GM10248 (cell line): Measurements from ENCODE around the gene HOXA2.

ENCODE experiments used
- CTCF ChIA-PET: fragments of 300-600 bp; sonication (Branson Sonifier 250); formaldehyde crosslinking; extraction: SDS; loops from one replicate; lab custom pipeline; 2021; ENCODE audit warnings: antibody characterized with exemption; lab: Yijun Ruan, JAX
- POLR2A ChIA-PET: fragments of 350-650 bp; sonication (Branson Sonifier 250); formaldehyde crosslinking; extraction: SDS; loops from one replicate; lab custom pipeline; 2020; ENCODE audit warnings: antibody characterized with exemption; lab: Yijun Ruan, JAX
- DNase-seq: peaks from one replicate; pipeline ENCODE4 v3.0.0; 2012; ENCODE audit errors: extremely low spot score
- TF ChIP-seq, protein P1 (sequence below): IDR thresholded peaks from 2 replicates; pipeline ENCODE4 v1.5.1; 2012; ENCODE audit warnings: mild to moderate bottlenecking, low read depth; ENCODE audit errors: extremely low read depth, missing control alignments, control extremely low read depth

The HOXA2 gene

DNA sequence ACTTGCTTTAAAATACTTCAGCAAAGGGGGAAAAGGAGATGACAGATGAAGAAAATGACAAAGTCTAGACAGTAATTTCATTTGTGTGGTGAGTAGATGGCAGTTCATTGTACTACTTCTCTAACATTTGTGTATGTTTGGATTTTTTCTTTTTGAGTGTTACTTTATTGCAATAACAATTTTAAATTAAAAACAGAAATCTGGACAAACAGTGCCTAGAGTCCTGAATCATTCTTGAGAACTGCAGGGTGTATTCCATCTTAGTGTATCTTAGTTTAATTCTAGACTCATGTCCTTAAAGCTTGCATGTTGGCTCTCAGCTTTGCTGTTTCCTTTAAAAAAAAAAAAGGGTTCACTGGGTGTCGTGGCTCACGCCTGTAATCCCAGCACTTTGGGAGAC lies 37.8 kb downstream of the HOXA2 start:
- no peak for DNase-seq
- ChIA-PET POLR2A (no interaction called here), CTCF (no interaction called here)
- TF ChIP-seq, protein P1, sequence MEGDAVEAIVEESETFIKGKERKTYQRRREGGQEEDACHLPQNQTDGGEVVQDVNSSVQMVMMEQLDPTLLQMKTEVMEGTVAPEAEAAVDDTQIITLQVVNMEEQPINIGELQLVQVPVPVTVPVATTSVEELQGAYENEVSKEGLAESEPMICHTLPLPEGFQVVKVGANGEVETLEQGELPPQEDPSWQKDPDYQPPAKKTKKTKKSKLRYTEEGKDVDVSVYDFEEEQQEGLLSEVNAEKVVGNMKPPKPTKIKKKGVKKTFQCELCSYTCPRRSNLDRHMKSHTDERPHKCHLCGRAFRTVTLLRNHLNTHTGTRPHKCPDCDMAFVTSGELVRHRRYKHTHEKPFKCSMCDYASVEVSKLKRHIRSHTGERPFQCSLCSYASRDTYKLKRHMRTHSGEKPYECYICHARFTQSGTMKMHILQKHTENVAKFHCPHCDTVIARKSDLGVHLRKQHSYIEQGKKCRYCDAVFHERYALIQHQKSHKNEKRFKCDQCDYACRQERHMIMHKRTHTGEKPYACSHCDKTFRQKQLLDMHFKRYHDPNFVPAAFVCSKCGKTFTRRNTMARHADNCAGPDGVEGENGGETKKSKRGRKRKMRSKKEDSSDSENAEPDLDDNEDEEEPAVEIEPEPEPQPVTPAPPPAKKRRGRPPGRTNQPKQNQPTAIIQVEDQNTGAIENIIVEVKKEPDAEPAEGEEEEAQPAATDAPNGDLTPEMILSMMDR = no peak

DNA sequence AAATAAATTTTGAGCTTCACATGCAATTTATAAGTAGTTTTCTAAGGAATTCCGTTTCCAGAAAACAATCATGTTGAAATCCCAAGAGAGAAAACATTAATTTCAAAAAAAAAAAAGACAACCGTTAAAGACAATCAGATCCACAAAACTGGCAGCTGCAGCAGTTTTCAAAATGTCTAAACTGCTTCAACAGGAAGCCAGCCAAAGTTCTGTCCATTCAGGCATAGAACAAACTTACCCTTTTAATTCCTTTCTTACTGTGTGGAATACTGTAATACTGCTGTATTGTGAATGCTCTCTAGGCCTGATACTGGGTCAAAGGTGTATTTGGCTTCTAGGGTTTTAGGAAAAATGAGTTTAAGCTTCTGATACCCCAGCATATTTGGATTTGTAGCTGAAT lies 38.3 kb downstream of the HOXA2 start:
- TF ChIP-seq, protein P1 = no peak
- ChIA-PET CTCF (interaction anchor here (0.9 kb wide), 1 partner anchor 34 kb away, joined by 3 read pairs; no protein-coding TSS in a partner anchor), POLR2A (no interaction called here)
- no peak for DNase-seq

DNA sequence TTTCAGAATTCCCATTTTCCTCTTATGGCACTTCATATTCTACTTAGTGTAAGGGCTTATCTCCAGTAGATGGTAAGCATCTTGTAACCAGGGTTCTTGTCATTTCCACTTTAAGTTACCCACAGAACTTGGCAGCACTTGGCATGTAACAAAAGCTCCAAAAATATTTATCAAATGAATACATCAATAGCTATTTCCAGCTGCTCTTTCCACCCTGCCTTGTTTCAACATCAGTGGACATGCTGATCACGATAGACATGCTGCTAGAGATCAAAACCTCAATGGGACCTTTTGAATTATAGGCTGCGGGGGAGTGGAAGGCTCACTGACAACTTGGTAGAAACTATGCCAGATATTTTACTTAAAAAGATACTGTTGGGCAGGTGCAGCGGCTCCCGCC lies 39.5 kb downstream of the HOXA2 start:
- CTCF ChIA-PET = no interaction called here
- TF ChIP-seq, protein P1 = no peak
- POLR2A ChIA-PET = no interaction called here
- DNase-seq = no peak

DNA sequence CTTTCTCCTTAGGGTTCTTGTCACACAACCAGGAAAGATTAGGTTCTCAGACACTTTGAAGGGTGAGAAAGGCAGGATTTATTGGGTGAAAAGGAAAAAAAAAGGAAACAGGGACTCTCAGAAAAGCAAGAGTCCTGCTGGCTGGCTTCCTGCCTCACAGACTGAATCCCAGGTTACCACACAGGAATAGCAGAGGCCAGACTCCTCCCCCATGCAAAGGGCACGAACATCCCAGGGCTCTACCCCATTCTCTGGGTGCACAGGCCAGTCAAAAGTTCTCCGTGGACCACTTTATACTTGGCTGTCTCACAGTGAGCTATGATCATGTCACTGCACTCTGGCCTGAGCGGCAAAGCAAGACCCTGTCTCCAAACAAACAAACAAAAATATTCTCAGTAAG lies 49.3 kb downstream of the HOXA2 start:
- ChIA-PET CTCF (no interaction called here), POLR2A (no interaction called here)
- DNase-seq = no peak
- TF ChIP-seq, protein P1 = no peak

DNA sequence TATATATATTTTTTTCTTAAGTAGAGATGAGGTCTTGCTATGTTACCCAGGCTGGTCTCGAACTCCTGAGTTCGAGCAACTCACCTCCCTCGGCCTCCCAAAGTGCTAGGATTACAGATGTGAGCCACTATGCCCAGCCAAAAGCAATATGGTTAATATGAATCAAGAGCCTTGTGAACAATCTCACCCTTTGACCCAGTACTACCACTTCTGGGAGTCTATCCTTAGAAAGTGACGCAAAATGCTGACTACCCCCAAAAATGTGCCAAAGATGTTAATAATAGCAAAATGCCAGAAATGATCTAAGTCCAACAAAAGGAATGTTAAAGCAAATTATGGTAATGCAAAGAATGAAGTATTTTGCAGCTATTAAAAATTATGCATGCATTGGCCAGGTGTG lies 51.0 kb downstream of the HOXA2 start:
- no peak for DNase-seq
- CTCF ChIA-PET = no interaction called here
- TF ChIP-seq, protein P1 = no peak
- POLR2A ChIA-PET = no interaction called here
